SU-DHL-6 (cell line): ENCODE results near the gene ZC3H8.

ENCODE experiments used
- H2AFZ ChIP-seq: fragments of 200-600 bp; sonication (generic); 2 replicates; pipeline ENCODE4 v1.6.1; 2014; ENCODE audit warnings: low read depth, mild to moderate bottlenecking, moderate library complexity, mixed read lengths, antibody characterized with exemption, low read length; ENCODE audit not compliant: severe bottlenecking
- H3F3A ChIP-seq: fragments of 200-600 bp; shearing (Covaris generic); 2 replicates; pipeline ENCODE4 v1.6.0; 2016; ENCODE audit warnings: antibody characterized with exemption, mild to moderate bottlenecking; ENCODE audit not compliant: insufficient read depth
- H3K27ac ChIP-seq: fragments of 200-600 bp; sonication (generic); 2 replicates; pipeline ENCODE4 v1.5.1; 2016; ENCODE audit warnings: low read depth, mild to moderate bottlenecking, low read length, moderate library complexity, mixed read lengths
- H3K27me3 ChIP-seq: fragments of 200-600 bp; sonication (generic), shearing (Covaris generic); 2 replicates; pipeline ENCODE4 v1.6.0; 2014; ENCODE audit warnings: mild to moderate bottlenecking, low read length
- H3K36me3 ChIP-seq: fragments of 200-600 bp; sonication (generic); 2 replicates; pipeline ENCODE4 v1.6.1; 2014; ENCODE audit warnings: mild to moderate bottlenecking, low read length, mixed read lengths
- H3K4me2 ChIP-seq: fragments of 300-600, 200-600 bp; shearing (Covaris generic), sonication (generic); 2 replicates; pipeline ENCODE4 v1.6.0; 2014; ENCODE audit warnings: low read length, low read depth, mild to moderate bottlenecking; ENCODE audit not compliant: poor library complexity, severe bottlenecking
- H3K4me3 ChIP-seq: fragments of 200-600 bp; sonication (generic); 2 replicates; pipeline ENCODE4 v1.5.1; 2014; ENCODE audit warnings: antibody characterized with exemption, low read length, mild to moderate bottlenecking, mixed read lengths; ENCODE audit not compliant: insufficient read depth, poor library complexity, severe bottlenecking
- H3K79me2 ChIP-seq: fragments of 200-600 bp; sonication (generic); 2 replicates; pipeline ENCODE4 v1.6.1; 2014; ENCODE audit warnings: mild to moderate bottlenecking, low read length, moderate library complexity; ENCODE audit not compliant: insufficient read depth
- H3K9ac ChIP-seq: fragments of 200-600 bp; sonication (generic); 2 replicates; pipeline ENCODE4 v1.7.0; 2014; ENCODE audit warnings: mild to moderate bottlenecking, low read length
- H3K9me2 ChIP-seq: fragments of 200-600 bp; sonication (generic); replicated peaks from 2 replicates; pipeline ENCODE4 v1.6.1; 2014; ENCODE audit warnings: low read length; ENCODE audit not compliant: insufficient read depth
- H3K9me3 ChIP-seq: fragments of 200-600 bp; sonication (generic); 2 replicates; pipeline ENCODE4 v1.6.1; 2014; ENCODE audit warnings: low read length, mixed read lengths; ENCODE audit not compliant: insufficient read depth
- H4K20me1 ChIP-seq: fragments of 200-600 bp; sonication (generic); 2 replicates; pipeline ENCODE4 v1.6.1; 2014; ENCODE audit warnings: low read depth, mild to moderate bottlenecking, antibody characterized with exemption, low read length, moderate library complexity, mixed read lengths
- CTCF ChIP-seq: fragments of 200-600 bp; sonication (generic); IDR thresholded peaks from one replicate; pipeline ENCODE4 v1.5.1; 2017; ENCODE audit warnings: antibody characterized with exemption, mild to moderate bottlenecking, low read length, moderate library complexity; ENCODE audit not compliant: insufficient read depth, poor library complexity, severe bottlenecking
- EZH2phosphoT487 ChIP-seq: fragments of 200-600 bp; sonication (generic), shearing (Covaris generic); conservative IDR thresholded peaks from 2 replicates; pipeline ENCODE4 v1.6.1; 2018; ENCODE audit warnings: mild to moderate bottlenecking, antibody characterized with exemption, low read length, moderate library complexity, mixed read lengths

The ZC3H8 gene

DNA sequence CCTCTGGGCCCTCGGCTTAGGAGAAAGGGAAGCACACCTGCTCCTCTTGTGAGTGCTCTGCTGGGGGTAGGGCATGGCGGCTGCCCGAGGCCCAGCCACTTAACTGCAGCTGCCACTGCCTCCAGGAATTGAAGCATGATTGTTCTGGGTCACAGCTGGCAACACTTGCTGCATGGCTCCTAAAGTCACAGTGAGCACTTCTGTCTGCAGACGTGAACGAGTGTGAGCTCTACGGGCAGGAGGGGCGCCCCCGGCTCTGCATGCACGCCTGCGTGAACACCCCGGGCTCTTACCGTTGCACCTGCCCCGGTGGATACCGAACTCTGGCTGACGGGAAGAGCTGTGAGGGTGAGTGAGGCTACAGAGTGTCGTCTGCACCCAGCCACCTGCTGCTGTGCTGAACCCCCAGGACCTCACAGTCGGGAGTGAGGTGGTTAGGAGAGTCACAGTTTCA, 72.2 kb downstream of the ZC3H8 start:
- no peaks in the 10 kb centered on the region for H3K36me3 ChIP-seq

DNA sequence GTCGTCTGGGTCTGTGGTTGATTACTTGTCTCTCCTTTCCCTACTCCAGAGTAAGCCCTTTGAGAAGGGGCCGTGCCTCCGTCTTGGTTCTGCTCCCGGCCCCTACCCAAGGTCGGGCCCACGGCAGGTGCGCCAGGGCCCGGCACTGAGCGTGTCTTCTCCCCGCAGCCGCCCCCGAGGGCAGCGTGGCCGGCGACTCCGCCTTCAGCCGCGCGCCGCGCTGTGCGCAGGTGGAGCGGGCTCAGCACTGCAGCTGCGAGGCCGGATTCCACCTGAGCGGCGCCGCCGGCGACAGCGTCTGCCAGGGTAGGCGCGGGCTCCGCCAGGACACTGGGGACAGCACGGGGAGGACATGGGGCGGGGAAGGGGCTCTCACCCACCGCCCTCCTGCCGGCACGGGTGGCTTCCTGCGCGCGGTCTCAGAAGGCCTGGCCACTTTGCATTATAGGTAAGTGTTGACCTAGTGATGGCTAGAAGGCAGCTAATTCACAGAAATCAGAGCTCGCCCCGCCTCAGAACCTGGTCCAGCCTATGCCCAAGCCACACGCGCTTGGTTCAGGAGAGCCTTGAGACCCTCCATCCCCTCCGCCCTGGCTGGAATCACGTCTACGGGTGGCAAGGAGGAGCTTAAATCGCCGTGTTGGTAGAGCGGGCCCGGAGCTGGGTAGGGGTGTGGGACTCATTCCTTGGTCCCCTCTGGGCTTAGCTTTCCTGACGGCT, 73.1 kb downstream of the ZC3H8 start:
- Histone ChIP-seq H3K27ac (no peak overlapping the region), H3K4me2 (no peak overlapping the region), H3K9ac (no peak overlapping the region), H3K36me3 (no peaks in the 10 kb centered on the region), H2AFZ (no peak overlapping the region), H3K79me2 (no peaks in the 10 kb centered on the region), H3K9me2 (no peaks in the 10 kb centered on the region), H4K20me1 (no peaks in the 10 kb centered on the region), H3K4me3 (no peak overlapping the region), H3K9me3 (no peaks in the 10 kb centered on the region), H3F3A (no peaks in the 10 kb centered on the region), H3K27me3 (no peaks in the 10 kb centered on the region)
- TF ChIP-seq EZH2phosphoT487: no peak

More for the DNA sequence above, 72.2 kb downstream of the ZC3H8 start:
- TF ChIP-seq EZH2phosphoT487: no peak
- no peak for TF ChIP-seq CTCF
- Histone ChIP-seq H2AFZ (no peak overlapping the region), H3F3A (no peaks in the 10 kb centered on the region), H3K9me3 (no peaks in the 10 kb centered on the region), H3K79me2 (no peaks in the 10 kb centered on the region), H4K20me1 (no peaks in the 10 kb centered on the region), H3K9me2 (no peaks in the 10 kb centered on the region), H3K4me2 (no peak overlapping the region), H3K27ac (no peak overlapping the region), H3K9ac (no peak overlapping the region), H3K27me3 (no peaks in the 10 kb centered on the region), H3K4me3 (no peak overlapping the region)

DNA sequence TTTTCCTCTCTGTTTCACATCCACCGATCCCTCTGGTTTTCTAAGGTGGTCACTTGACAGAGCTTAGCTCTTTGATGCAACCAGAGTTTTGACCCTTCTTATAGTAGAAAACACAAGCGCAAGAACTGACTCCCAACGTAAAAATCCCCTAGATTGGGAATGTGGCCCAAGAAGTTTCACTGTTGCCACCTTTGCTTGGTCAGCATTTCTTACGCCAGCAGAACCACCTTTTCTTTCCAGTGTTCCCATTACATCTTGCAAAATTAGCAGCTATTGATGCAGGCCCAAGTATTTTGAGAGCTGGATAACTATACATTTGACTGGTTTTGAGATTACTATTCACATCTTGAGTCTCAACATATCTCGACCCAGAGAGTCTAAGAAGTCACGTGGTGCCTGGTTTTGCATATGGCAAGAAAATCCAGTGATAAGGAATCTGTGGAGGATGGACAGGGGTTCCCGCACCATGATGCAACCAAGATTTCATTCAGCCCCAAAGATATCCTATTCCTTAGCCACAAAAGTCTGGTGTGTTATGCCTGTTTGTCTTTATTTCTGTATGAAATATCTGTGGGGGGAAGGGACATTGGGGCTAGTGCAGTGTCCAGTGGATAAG, 78.8 kb downstream of the ZC3H8 start:
- H3K4me2 ChIP-seq: no peak overlapping the region
- H2AFZ ChIP-seq: no peak overlapping the region

More for the DNA sequence above, 78.8 kb downstream of the ZC3H8 start:
- Histone ChIP-seq H3K27me3 (no peaks in the 10 kb centered on the region), H3F3A (no peaks in the 10 kb centered on the region), H3K4me3 (no peak overlapping the region), H3K9me2 (no peaks in the 10 kb centered on the region), H3K27ac (no peak overlapping the region), H3K9ac (no peak overlapping the region), H3K36me3 (no peaks in the 10 kb centered on the region), H4K20me1 (no peaks in the 10 kb centered on the region), H3K9me3 (no peaks in the 10 kb centered on the region), H3K79me2 (no peaks in the 10 kb centered on the region)
- TF ChIP-seq CTCF (no peak), EZH2phosphoT487 (no peak)
